Activated naive CD4-positive, alpha-beta T cell treated with anti-CD3 and anti-CD28 coated beads, Interleukin-2, amount 50 U/mL, for 24 hours (primary cell): ENCODE results near the gene JARID2.
"Not testable (repeated sequence)": the region's sequence is repeated elsewhere in the genome, so short reads cannot be mapped to it uniquely, and the experiment has no call there.

Experiments
- H3K27ac Mint-ChIP-seq: one replicate; pipeline ENCODE4 v1.8.0; 2021; ENCODE audit warnings: mild to moderate bottlenecking, mixed read lengths
- H3K27me3 Mint-ChIP-seq: one replicate; pipeline ENCODE4 v1.8.0; 2021; ENCODE audit warnings: mixed read lengths
- H3K36me3 Mint-ChIP-seq: one replicate; pipeline ENCODE4 v1.8.0; 2021; ENCODE audit warnings: mixed read lengths
- H3K4me1 Mint-ChIP-seq: one replicate; pipeline ENCODE4 v1.8.0; 2021; ENCODE audit warnings: mixed read lengths
- H3K4me3 Mint-ChIP-seq: one replicate; pipeline ENCODE4 v1.8.0; 2021; ENCODE audit warnings: mild to moderate bottlenecking, mixed read lengths
- H3K9me3 Mint-ChIP-seq: one replicate; pipeline ENCODE4 v1.8.0; 2021; ENCODE audit warnings: mixed read lengths

The JARID2 gene

DNA sequence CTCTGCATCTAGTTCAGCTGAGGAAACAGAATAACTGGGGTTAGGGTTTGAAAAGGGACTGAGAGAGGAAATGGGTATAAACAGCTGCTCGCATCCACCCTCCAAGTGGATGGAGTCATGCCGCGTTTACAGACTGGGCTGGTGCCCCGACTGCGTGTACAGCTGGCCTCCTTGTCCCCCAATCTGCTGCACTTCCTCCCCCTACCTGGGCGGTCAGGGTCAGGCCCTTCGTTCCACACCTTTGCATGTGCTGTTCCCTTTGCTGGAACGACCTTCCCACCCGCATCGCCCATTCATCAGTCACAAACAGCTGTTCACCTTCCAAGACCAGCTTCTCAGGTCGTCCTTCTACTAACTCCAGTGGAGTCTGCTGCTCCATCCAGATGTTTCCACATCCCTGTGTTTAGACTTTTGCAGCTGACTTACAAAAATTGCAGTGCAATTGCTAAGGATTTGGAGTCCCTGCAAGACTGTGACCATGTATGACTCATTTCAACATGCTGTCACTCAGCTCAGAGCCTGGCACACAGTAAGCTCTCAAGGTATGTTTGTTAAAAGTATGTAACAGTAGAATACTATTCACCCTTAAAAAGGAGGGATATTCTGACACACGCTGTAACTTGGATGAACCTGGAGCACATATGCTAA lies 287.6 kb downstream of the JARID2 start:
- no peak overlapping the region for H3K27ac Mint-ChIP-seq
- H3K36me3 Mint-ChIP-seq = peaks cover 22% of the 10 kb centered on the region
- peaks cover 14% of the 10 kb centered on the region for H3K4me1 Mint-ChIP-seq
- no peak overlapping the region for H3K4me3 Mint-ChIP-seq
- no peaks in the 10 kb centered on the region for H3K9me3 Mint-ChIP-seq
- H3K27me3 Mint-ChIP-seq = no peaks in the 10 kb centered on the region

GRCh38 chr6:15534974-15535373 lies 289.1 kb downstream of the JARID2 start:
- H3K4me1 Mint-ChIP-seq = peaks cover 26% of the 10 kb centered on the region
- no peak overlapping the region for H3K4me3 Mint-ChIP-seq

GRCh38 chr6:15535495-15536197 lies 289.8 kb downstream of the JARID2 start:
- Mint-ChIP-seq H3K27ac (no peak overlapping the region), H3K4me3 (no peak overlapping the region), H3K27me3 (no peaks in the 10 kb centered on the region), H3K9me3 (no peaks in the 10 kb centered on the region), H3K4me1 (peaks cover 22% of the 10 kb centered on the region), H3K36me3 (peaks cover 16% of the 10 kb centered on the region)

More at GRCh38 chr6:15534974-15535373, 289.1 kb downstream of the JARID2 start:
- H3K36me3 Mint-ChIP-seq = peaks cover 18% of the 10 kb centered on the region
- H3K27ac Mint-ChIP-seq = no peak overlapping the region
- H3K27me3 Mint-ChIP-seq = no peaks in the 10 kb centered on the region
- H3K9me3 Mint-ChIP-seq = no peaks in the 10 kb centered on the region

DNA sequence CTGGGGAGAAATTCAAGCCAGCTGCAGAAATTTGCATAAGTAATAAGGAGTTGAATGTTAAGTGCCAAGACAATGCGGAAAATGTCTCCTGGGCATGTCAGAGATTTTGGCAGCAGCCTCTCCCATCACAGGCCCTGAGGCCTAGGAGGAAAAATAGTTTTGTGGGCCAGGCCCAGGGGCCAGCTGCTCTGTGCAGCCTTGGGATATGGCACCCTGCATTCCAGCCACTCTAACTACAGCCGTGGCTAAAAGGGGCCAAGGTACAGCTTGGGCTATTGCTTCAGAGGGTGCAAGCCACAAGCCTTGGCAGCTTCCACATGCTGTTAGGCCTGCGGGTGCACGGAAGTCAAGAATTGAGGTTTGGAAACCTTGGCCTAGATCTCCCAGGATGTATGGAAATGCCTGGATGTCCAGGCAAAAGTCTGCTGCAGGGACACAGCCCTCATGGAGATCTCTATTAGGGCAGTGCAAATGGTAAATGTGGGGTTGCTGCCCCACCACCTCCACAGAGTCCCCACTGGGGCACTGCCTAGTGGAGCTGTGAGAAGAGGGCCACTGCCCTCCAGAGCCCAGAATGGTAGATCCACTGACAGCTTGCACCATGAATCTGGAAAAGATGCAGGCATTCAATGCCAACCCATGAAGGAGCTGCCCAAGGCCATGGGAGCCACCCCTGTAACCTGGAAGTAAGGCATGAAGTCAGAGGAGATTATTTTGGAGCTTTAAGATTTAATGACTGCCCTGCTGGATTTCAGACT lies 290.5 kb downstream of the JARID2 start:
- H3K36me3 Mint-ChIP-seq = peaks cover 14% of the 10 kb centered on the region
- H3K4me3 Mint-ChIP-seq = no peak overlapping the region
- H3K9me3 Mint-ChIP-seq = no peaks in the 10 kb centered on the region
- H3K27me3 Mint-ChIP-seq = no peaks in the 10 kb centered on the region
- H3K4me1 Mint-ChIP-seq = peaks cover 21% of the 10 kb centered on the region
- no peak overlapping the region for H3K27ac Mint-ChIP-seq

- H3K27ac Mint-ChIP-seq = no peak overlapping the region
- no peak overlapping the region for H3K4me3 Mint-ChIP-seq
- peaks cover 24% of the 10 kb centered on the region for H3K4me1 Mint-ChIP-seq
- no peaks in the 10 kb centered on the region for H3K9me3 Mint-ChIP-seq
- no peaks in the 10 kb centered on the region for H3K27me3 Mint-ChIP-seq
- peaks cover 9% of the 10 kb centered on the region for H3K36me3 Mint-ChIP-seq
Observed at GRCh38 chr6:15538106-15538505, 292.2 kb downstream of the JARID2 start.

DNA sequence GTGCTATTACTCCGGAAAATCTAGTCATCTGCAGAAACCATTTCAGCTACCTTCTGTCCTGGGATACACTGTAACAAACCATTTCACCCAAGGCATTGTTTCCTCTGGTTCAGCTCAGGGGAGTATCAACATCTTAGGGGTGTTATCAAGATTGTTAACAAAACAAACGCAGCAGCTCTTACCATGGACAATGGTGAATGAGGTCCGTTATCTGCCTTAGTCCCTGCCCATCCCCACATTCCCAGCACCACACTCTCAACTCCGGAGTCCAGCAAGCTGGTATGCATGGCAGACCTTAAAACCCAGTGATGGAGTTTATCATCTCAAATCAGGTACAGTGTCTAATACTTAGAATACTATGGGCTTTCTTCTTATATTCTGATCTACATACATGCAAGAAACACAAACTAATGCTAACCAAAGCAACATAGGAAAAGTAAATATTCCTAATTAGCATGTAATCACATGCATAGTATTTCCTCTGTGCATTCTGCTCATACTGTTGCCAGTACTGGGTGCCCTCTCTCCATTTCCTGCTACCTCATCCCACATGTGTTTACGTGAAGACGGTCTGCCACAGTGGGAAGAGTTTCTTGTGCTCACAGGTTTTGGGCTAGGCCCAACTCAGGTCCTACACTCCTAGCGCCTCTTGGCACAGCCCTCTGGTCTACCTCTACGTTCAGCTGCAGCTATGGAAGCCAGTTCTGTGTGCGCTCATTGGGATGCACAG lies 293.1 kb downstream of the JARID2 start:
- H3K27me3 Mint-ChIP-seq = no peaks in the 10 kb centered on the region
- no peaks in the 10 kb centered on the region for H3K9me3 Mint-ChIP-seq
- no peak overlapping the region for H3K27ac Mint-ChIP-seq
- peaks cover 24% of the 10 kb centered on the region for H3K4me1 Mint-ChIP-seq
- peaks cover 5% of the 10 kb centered on the region for H3K36me3 Mint-ChIP-seq
- H3K4me3 Mint-ChIP-seq = no peak overlapping the region

DNA sequence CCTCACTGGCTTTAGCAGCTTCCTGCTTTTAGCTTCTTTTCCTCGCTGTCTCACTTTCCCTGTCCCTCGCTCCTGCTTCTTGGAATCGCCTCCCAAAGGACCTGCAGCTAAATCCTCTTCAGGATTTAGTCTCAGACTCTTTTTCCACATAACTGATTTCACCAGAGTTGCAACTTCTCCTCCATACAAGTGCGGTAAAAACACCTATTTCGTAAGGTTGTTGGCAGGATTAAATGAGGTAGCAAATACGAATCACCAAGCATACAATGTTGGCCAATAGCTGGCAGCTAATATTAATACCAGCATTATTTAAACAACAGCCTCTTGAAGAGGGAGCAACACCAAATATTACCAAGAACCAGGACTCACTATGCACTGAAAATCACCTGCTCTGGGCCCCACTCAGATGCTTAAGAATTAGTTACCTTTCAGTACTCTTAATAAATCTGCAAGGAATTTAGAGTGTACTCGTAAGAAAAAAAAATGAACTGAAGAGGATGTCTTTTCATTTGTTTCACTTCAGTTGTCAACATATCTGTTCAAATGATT lies 293.9 kb downstream of the JARID2 start:
- H3K9me3 Mint-ChIP-seq = no peaks in the 10 kb centered on the region
- no peaks in the 10 kb centered on the region for H3K27me3 Mint-ChIP-seq
- no peak overlapping the region for H3K4me3 Mint-ChIP-seq
- H3K36me3 Mint-ChIP-seq = peaks cover 6% of the 10 kb centered on the region
- no peak overlapping the region for H3K27ac Mint-ChIP-seq
- peaks cover 24% of the 10 kb centered on the region for H3K4me1 Mint-ChIP-seq

DNA sequence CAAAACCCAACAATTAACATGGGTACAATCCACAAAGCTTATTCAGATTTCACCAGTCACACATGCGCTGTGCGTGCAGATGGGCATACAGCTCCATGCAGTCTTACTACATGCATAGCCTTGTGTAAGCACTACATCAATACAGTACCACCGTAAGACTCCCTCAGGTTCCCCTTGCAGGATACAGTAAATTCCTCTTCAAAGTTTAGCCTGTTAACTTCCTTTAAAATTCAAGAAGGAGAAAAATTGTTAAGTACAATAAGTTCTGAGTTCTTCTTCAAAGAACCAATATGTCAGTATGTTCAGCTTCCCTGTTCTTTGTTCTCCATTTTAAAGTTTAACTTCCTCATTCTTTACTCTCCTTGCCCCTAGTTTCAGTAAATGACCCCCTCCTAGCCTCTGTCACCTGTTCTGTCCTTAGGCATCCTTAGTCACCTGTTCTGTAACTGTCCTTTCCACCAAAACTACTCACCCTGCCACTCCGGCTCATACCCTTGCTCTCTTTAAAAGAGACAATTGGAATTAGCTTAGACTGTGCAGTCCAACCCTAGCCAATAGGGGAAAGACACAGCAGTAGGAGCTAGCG lies 297.6 kb downstream of the JARID2 start:
- not testable (repeated sequence) for H3K27ac Mint-ChIP-seq, H3K4me3 Mint-ChIP-seq, H3K9me3 Mint-ChIP-seq, H3K27me3 Mint-ChIP-seq, H3K36me3 Mint-ChIP-seq
- H3K4me1 Mint-ChIP-seq = peaks cover 16% of the 10 kb centered on the region

DNA sequence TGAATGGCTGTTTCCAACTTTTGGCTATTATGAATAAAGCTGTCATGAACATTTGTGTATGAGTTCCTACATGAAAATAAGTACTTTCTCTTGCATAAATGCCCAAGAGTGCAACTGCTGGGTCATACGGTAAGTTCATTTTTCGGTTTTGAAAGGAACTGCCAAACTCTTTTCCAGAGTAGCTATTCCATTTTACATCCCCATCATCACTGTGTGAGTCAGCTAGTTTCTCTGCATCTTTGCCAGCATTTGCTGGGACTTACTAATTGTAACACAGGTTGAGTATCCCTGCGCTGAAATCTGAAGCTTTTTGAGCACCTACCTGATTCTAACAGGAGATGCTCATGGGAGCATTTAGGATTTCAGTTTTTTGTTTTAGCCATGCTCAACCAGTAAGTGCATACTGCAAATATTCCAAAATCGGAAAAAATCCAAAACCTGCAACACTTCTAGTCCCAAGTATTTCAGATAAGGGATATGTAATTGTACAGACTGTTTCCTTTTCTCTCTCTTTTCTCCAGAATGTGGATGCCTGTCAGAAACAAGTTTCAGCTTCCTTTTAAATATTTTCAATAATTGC lies 298.5 kb downstream of the JARID2 start:
- peaks cover 9% of the 10 kb centered on the region for H3K36me3 Mint-ChIP-seq
- no peak overlapping the region for H3K27ac Mint-ChIP-seq
- H3K9me3 Mint-ChIP-seq = no peaks in the 10 kb centered on the region
- H3K4me3 Mint-ChIP-seq = no peak overlapping the region
- H3K4me1 Mint-ChIP-seq = peaks cover 7% of the 10 kb centered on the region
- H3K27me3 Mint-ChIP-seq = no peaks in the 10 kb centered on the region

GRCh38 chr6:15546591-15546990 lies 300.7 kb downstream of the JARID2 start:
- Mint-ChIP-seq H3K9me3 (no peaks in the 10 kb centered on the region), H3K27ac (no peak overlapping the region), H3K36me3 (peaks cover 6% of the 10 kb centered on the region), H3K4me3 (no peak overlapping the region), H3K4me1 (peaks cover 8% of the 10 kb centered on the region), H3K27me3 (no peaks in the 10 kb centered on the region)

DNA sequence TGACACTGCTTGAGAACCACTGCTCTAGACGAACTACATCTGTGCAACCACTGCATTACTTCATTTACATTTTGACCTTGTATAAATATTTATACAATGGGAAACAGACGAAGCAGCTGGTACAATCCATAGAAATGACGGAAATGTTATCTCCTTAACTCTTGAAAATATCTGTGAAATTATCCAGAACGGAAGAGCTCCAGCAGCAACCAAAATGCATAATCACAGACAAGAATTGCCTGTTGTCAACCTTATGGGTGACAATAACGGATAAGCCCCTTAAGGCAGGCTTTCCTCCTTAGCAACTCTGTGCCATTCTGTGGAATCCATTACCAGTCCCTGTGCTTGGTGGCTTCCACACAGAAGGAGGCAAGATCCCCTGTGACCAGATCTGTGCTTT lies 301.5 kb downstream of the JARID2 start:
- Mint-ChIP-seq H3K27me3 (no peaks in the 10 kb centered on the region), H3K4me3 (no peak overlapping the region), H3K27ac (no peak overlapping the region), H3K36me3 (peaks cover 6% of the 10 kb centered on the region), H3K9me3 (no peaks in the 10 kb centered on the region), H3K4me1 (peaks cover 16% of the 10 kb centered on the region)

GRCh38 chr6:15549371-15549770 lies 303.5 kb downstream of the JARID2 start:
- no peaks in the 10 kb centered on the region for H3K9me3 Mint-ChIP-seq
- H3K27me3 Mint-ChIP-seq = no peaks in the 10 kb centered on the region
- H3K27ac Mint-ChIP-seq = no peak overlapping the region
- no peak overlapping the region for H3K4me3 Mint-ChIP-seq
- peaks cover 6% of the 10 kb centered on the region for H3K36me3 Mint-ChIP-seq
- peaks cover 28% of the 10 kb centered on the region for H3K4me1 Mint-ChIP-seq

- H3K27ac Mint-ChIP-seq = no peak overlapping the region
- no peaks in the 10 kb centered on the region for H3K27me3 Mint-ChIP-seq
- H3K4me3 Mint-ChIP-seq = no peak overlapping the region
- peaks cover 28% of the 10 kb centered on the region for H3K4me1 Mint-ChIP-seq
- no peaks in the 10 kb centered on the region for H3K9me3 Mint-ChIP-seq
- H3K36me3 Mint-ChIP-seq = peaks cover 5% of the 10 kb centered on the region
Observed at GRCh38 chr6:15550546-15551123, 304.8 kb downstream of the JARID2 start.

- Mint-ChIP-seq H3K36me3 (peaks cover 4% of the 10 kb centered on the region), H3K4me1 (peaks cover 28% of the 10 kb centered on the region), H3K27ac (no peak overlapping the region), H3K9me3 (no peaks in the 10 kb centered on the region), H3K4me3 (no peak overlapping the region), H3K27me3 (no peaks in the 10 kb centered on the region)
Observed at GRCh38 chr6:15551262-15551661, 305.4 kb downstream of the JARID2 start.
